GM12878 (cell line): ENCODE results near the gene WASF1.

Experiments used
- ATF2 ChIP-seq: IDR thresholded peaks from 2 replicates; pipeline ENCODE4 v1.6.1; 2012; ENCODE audit warnings: low read length, inconsistent platforms
- CTCF ChIP-seq, 3 experiments: IDR thresholded peaks in 2 of 3; conservative IDR thresholded peaks in 1 of 3; 2 replicates each; pipeline ENCODE4 v1.5.1; 2011; ENCODE audit warnings: low read depth in 3 of 3, low read length in 3 of 3, mild to moderate bottlenecking in 3 of 3, control low read depth in 2 of 3, moderate library complexity in 2 of 3, inconsistent platforms in 1 of 3, mixed read lengths in 1 of 3; ENCODE audit not compliant: control insufficient read depth in 2 of 3, insufficient read depth in 1 of 3; ENCODE audit errors: extremely low read depth in 1 of 3
- HDAC2 ChIP-seq: fragments of 200-600 bp; sonication (generic); IDR thresholded peaks from 2 replicates; pipeline ENCODE4 v1.6.1; 2017
- MAX ChIP-seq: IDR thresholded peaks from 2 replicates; pipeline ENCODE4 v1.6.1; 2012; ENCODE audit warnings: low read depth, low read length, improper control_type of control experiment
- PKNOX1 ChIP-seq: fragments of 450-650 bp; IDR thresholded peaks from 2 replicates; pipeline ENCODE4 v1.6.1; 2016; ENCODE audit warnings: mild to moderate bottlenecking
- POLR2A ChIP-seq: IDR thresholded peaks from 2 replicates; pipeline ENCODE4 v1.6.1; 2011; ENCODE audit warnings: low read depth, mild to moderate bottlenecking, low read length
- POLR2AphosphoS5 ChIP-seq: IDR thresholded peaks from 2 replicates; pipeline ENCODE4 v1.6.1; 2011; ENCODE audit warnings: mild to moderate bottlenecking, low read length, inconsistent platforms
- RAD21 ChIP-seq: IDR thresholded peaks from 2 replicates; pipeline ENCODE4 v1.6.1; 2011; ENCODE audit warnings: mild to moderate bottlenecking, low read depth, low read length, moderate library complexity; ENCODE audit not compliant: insufficient read depth
- RAD51 ChIP-seq: fragments of 450-650 bp; IDR thresholded peaks from 2 replicates; pipeline ENCODE4 v1.6.1; 2016; ENCODE audit warnings: moderate library complexity, mild to moderate bottlenecking, inconsistent platforms
- USF1 ChIP-seq: IDR thresholded peaks from 2 replicates; pipeline ENCODE4 v1.6.1; 2011; ENCODE audit warnings: borderline replicate concordance, low read depth, mild to moderate bottlenecking, moderate library complexity, mixed read lengths, low read length; ENCODE audit not compliant: insufficient read depth; ENCODE audit errors: extremely low read length
- USF2 ChIP-seq: IDR thresholded peaks from 2 replicates; pipeline ENCODE4 v1.6.1; 2011; ENCODE audit warnings: low read depth, low read length, improper control_type of control experiment, borderline replicate concordance
- ZNF384 ChIP-seq: IDR thresholded peaks from 2 replicates; pipeline ENCODE4 v1.6.1; 2012; ENCODE audit warnings: low read depth, mild to moderate bottlenecking, low read length, improper control_type of control experiment, borderline replicate concordance

- TF ChIP-seq MAX (no peak), POLR2A (no peak), CTCF (IDR thresholded peaks at IDR 0.05 in 2 of 3, conservative IDR thresholded peaks at IDR 0.05 in 1 of 3; ENCODE audit: control insufficient read depth in 2 of 3, extremely low read depth in 1 of 3, insufficient read depth in 1 of 3, low read depth in 3 of 3, low read length in 3 of 3) (no peak), USF1 (no peak), RAD21 (no peak), ATF2 (no peak), RAD51 (no peak), POLR2AphosphoS5 (no peak), PKNOX1 (no peak), HDAC2 (no peak), ZNF384 (no peak), USF2 (no peak)
These were observed 95.4 kb downstream of the WASF1 start for GRCh38 chr6:110083875-110084585.
